GM12878 (cell line): ENCODE results near the gene NHS. TPM values are rescaled to one million over a fixed set of nuclear protein-coding genes. Genes with fewer than 3 reads are reported as not detected.

Source experiments
- ATAC-seq: fragments of 200-7000 bp; cut with Tn5 transposase; 3 replicates; pipeline ENCODE4 v1.9.1; 2020; ENCODE audit warnings: mild to moderate bottlenecking, moderate library complexity
- BruUV-seq: library from RNA; stranded (reverse); fragments of 400-500 nt; replicated peaks from 2 replicates; lab custom pipeline; 2021; lab: Mats Ljungman, UMichigan
- CTCF ChIA-PET: fragments of 300-600 bp; sonication (Branson Sonifier 250); formaldehyde crosslinking; extraction: SDS; loops from one replicate; lab custom pipeline; 2021; ENCODE audit warnings: inconsistent platforms; lab: Yijun Ruan, JAX
- POLR2A ChIA-PET: fragments of 350-600 bp; formaldehyde crosslinking; extraction: SDS; loops from one replicate; lab custom pipeline; 2021; ENCODE audit warnings: inconsistent platforms; lab: Charles Lee
- RAD21 ChIA-PET: fragments of 300-600 bp; sonication (Branson Sonifier 250); formaldehyde crosslinking; loops from one replicate; lab custom pipeline; 2023; ENCODE audit warnings: antibody characterized with exemption; ENCODE audit not compliant: unreplicated experiment; lab: Charles Lee
- SMC1A ChIA-PET: fragments of 300-600 bp; sonication (Branson Sonifier 250); formaldehyde crosslinking; loops from one replicate; lab custom pipeline; 2023; ENCODE audit not compliant: unreplicated experiment, uncharacterized antibody; lab: Charles Lee
- DNase-seq: peaks from one replicate; pipeline ENCODE4 v3.0.0-alpha.2; 2011; ENCODE audit warnings: low read depth, low spot score
- FAIRE-seq: peaks from 3 replicates; lab custom pipeline; 2011; peaks lifted over from hg19 to GRCh38; lab: Jason Lieb, UNC
- H2AFZ ChIP-seq: 2 replicates; pipeline ENCODE4 v1.6.0; 2011; ENCODE audit warnings: low read depth, low read length, control low read depth; ENCODE audit not compliant: control insufficient read depth
- H3K27ac ChIP-seq: 2 replicates; pipeline ENCODE4 v1.5.1; 2011; ENCODE audit warnings: control low read depth; ENCODE audit not compliant: control insufficient read depth, insufficient read depth
- H3K27me3 ChIP-seq, 2 experiments: replicated peaks in 1 of 2; 2 replicates each; pipeline versions ENCODE4 v1.6.0 to v1.6.1; 2011; ENCODE audit warnings: low read length in 1 of 2; ENCODE audit not compliant: control insufficient read depth in 2 of 2, insufficient read depth in 2 of 2
- H3K36me3 ChIP-seq, 2 experiments: 2 replicates each; pipeline ENCODE4 v1.5.1; 2011; ENCODE audit warnings: low read length in 1 of 2; ENCODE audit not compliant: control insufficient read depth in 2 of 2, insufficient read depth in 2 of 2
- H3K4me1 ChIP-seq: 2 replicates; pipeline ENCODE4 v1.6.1; 2011; ENCODE audit warnings: mild to moderate bottlenecking, low read length, moderate library complexity, mixed read lengths; ENCODE audit not compliant: control insufficient read depth, insufficient read depth
- H3K4me2 ChIP-seq: 2 replicates; pipeline ENCODE4 v1.6.0; 2011; ENCODE audit warnings: control low read depth; ENCODE audit not compliant: control insufficient read depth, insufficient read depth
- H3K4me3 ChIP-seq: fragments of 200-600 bp; sonication (generic); 2 replicates; pipeline ENCODE4 v1.5.1; 2016
- H3K79me2 ChIP-seq: 2 replicates; pipeline ENCODE4 v1.6.0; 2011; ENCODE audit warnings: low read length; ENCODE audit not compliant: control insufficient read depth, insufficient read depth
- H3K9ac ChIP-seq: 2 replicates; pipeline ENCODE4 v1.8.0; 2011; ENCODE audit warnings: low read length, control low read depth, mixed read lengths; ENCODE audit not compliant: control insufficient read depth, insufficient read depth
- H3K9me3 ChIP-seq: replicated peaks from 3 replicates; pipeline ENCODE4 v1.5.1; 2011; ENCODE audit warnings: mild to moderate bottlenecking, low read length; ENCODE audit not compliant: control insufficient read depth, insufficient read depth
- H4K20me1 ChIP-seq: 2 replicates; pipeline ENCODE4 v1.6.0; 2011; ENCODE audit not compliant: control insufficient read depth, insufficient read depth
- BHLHE40 ChIP-seq, 2 experiments: fragments of 450-650 bp in 1 of 2; IDR thresholded peaks; 2 replicates each; pipeline ENCODE4 v1.6.1; 2011 to 2017; ENCODE audit warnings: low read depth in 2 of 2, borderline replicate concordance in 1 of 2, improper control_type of control experiment in 1 of 2, low read length in 1 of 2, mild to moderate bottlenecking in 1 of 2
- CREM ChIP-seq: IDR thresholded peaks from 2 replicates; pipeline ENCODE4 v1.6.1; 2014; ENCODE audit warnings: antibody characterized with exemption, low read depth
- KDM1A ChIP-seq: fragments of 200-600 bp; sonication (generic); IDR thresholded peaks from 2 replicates; pipeline ENCODE4 v1.6.1; 2016; ENCODE audit warnings: borderline replicate concordance
- LARP7 ChIP-seq: fragments of 450-650 bp; IDR thresholded peaks from 2 replicates; pipeline ENCODE4 v1.6.1; 2017; ENCODE audit warnings: mild to moderate bottlenecking
- NBN ChIP-seq: fragments of 450-650 bp; IDR thresholded peaks from 2 replicates; pipeline ENCODE4 v1.6.1; 2016
- NR2C1 ChIP-seq: fragments of 450-650 bp; IDR thresholded peaks from 2 replicates; pipeline ENCODE4 v1.6.1; 2017; ENCODE audit warnings: antibody characterized with exemption, mild to moderate bottlenecking, moderate library complexity
- POLR2A ChIP-seq: IDR thresholded peaks from 2 replicates; pipeline ENCODE4 v1.6.1; 2011; ENCODE audit warnings: low read depth, mild to moderate bottlenecking, low read length
- POLR2AphosphoS5 ChIP-seq: IDR thresholded peaks from 2 replicates; pipeline ENCODE4 v1.6.1; 2011; ENCODE audit warnings: mild to moderate bottlenecking, low read length, inconsistent platforms
- RELB ChIP-seq: fragments of 450-650 bp; IDR thresholded peaks from 2 replicates; pipeline ENCODE4 v1.6.1; 2017; ENCODE audit warnings: low read depth, mild to moderate bottlenecking, moderate library complexity
- SMAD5 ChIP-seq: IDR thresholded peaks from 2 replicates; pipeline ENCODE4 v1.6.1; 2016; ENCODE audit warnings: antibody characterized with exemption, low read depth
- SREBF1 ChIP-seq: IDR thresholded peaks from 2 replicates; pipeline ENCODE4 v1.6.1; 2012; ENCODE audit warnings: mild to moderate bottlenecking, low read length
- STAT3 ChIP-seq: IDR thresholded peaks from 2 replicates; pipeline ENCODE4 v1.6.1; 2011; ENCODE audit warnings: low read depth, low read length, improper control_type of control experiment
- YBX1 ChIP-seq: fragments of 450-650 bp; IDR thresholded peaks from 2 replicates; pipeline ENCODE4 v1.6.1; 2016; ENCODE audit warnings: antibody characterized with exemption
- ZNF592 ChIP-seq: fragments of 450-650 bp; IDR thresholded peaks from 2 replicates; pipeline ENCODE4 v1.6.1; 2017; ENCODE audit warnings: mild to moderate bottlenecking, moderate library complexity
- WGBS: methylation state at CpG from one replicate; pipeline ENCODE4 v1.1.6; 2016; ENCODE audit warnings: low lambda C conversion rate; ENCODE audit not compliant: insufficient replicate concordance, insufficient coverage; ENCODE audit errors: missing lambda C conversion rate; 5-methylcytosine and 5-hydroxymethylcytosine counted together
- in situ Hi-C: fragments of 300-500 bp; cut with MboI; formaldehyde crosslinking; loops from 9 replicates; pipeline ENCODE4 v1.14.3; 2018; ENCODE audit warnings: mixed read lengths
- intact Hi-C: fragments of 100-400 bp; cut with micrococcal nuclease; formaldehyde crosslinking; loops from one replicate; pipeline ENCODE4 v1.14.2; 2022; ENCODE audit not compliant: unreplicated experiment
- polyA plus RNA-seq, 11 experiments: library from polyadenylated mRNA; depleted of rRNA in 4 of 11; unstranded in 6 of 11; stranded (reverse) in 5 of 11; fragments of >200 nt; fragmentation: Nextera tagmentation in 4 of 11; fragmentation: Illumina TruSeq in 1 of 11; extraction: Ambion mirVana in 4 of 11; extraction: Trizol in 1 of 11; gene quantifications; 1 replicate in 1 of 11; 2 replicates in 10 of 11; pipeline versions ENCODE4 v1.2.1 to v1.2.3, GENCODE V29; 2011 to 2016; ENCODE audit warnings: inconsistent platforms in 2 of 11, missing spikeins in 2 of 11, low read depth in 1 of 11
- total RNA-seq, 4 experiments: library from RNA; depleted of rRNA in 3 of 4; stranded (reverse); fragments of >200 nt in 3 of 4; fragmentation: Illumina TruSeq in 1 of 4; extraction: Trizol in 1 of 4; gene quantifications; 2 replicates each; pipeline versions ENCODE4 v1.2.1 to v1.2.3, GENCODE V29; 2013 to 2021

The NHS gene
- total and polyA plus RNA-seq, 10 of the 15 experiments (the other 5 are each of a cell fraction or from before 2014, with no cell fraction given), result under 0.01 to 0.07 (median 0.03) TPM; not detected in 7

GRCh38 chrX:17499512-17499911 lies 124.5 kb downstream of the NHS start:
- Histone ChIP-seq H3K9ac (no peak overlapping the region), H3K9me3 (no peaks in the 10 kb centered on the region), H3K79me2 (no peaks in the 10 kb centered on the region), H4K20me1 (no peaks in the 10 kb centered on the region), H2AFZ (no peak overlapping the region), H3K27ac (no peak overlapping the region), H3K4me3 (no peak overlapping the region), H3K36me3 (no peaks in the 10 kb centered on the region), H3K27me3 (no peaks in the 10 kb centered on the region), H3K4me1 (no peaks in the 10 kb centered on the region), H3K4me2 (no peak overlapping the region)
- ChIA-PET SMC1A (no interaction called here), CTCF (no interaction called here), POLR2A (no interaction called here), RAD21 (no interaction called here)
- intact Hi-C loops, result no loop called here
- no TSS peak for BruUV-seq
- 30% methylated on average over 5 of the region's 5 CpGs for WGBS
- ATAC-seq, result no peak
- in situ Hi-C loops, result no loop called here
- FAIRE-seq, result no peak
- DNase-seq, result no peak
- TF ChIP-seq NR2C1, result no peak
- no peak for TF ChIP-seq BHLHE40 (IDR thresholded peaks at IDR 0.05; ENCODE audit: borderline replicate concordance in 1 of 2, low read depth in 2 of 2, low read length in 1 of 2)
- no peak for TF ChIP-seq ZNF592
- TF ChIP-seq NBN, result no peak
- no peak for TF ChIP-seq KDM1A
- no peak for TF ChIP-seq CREM
- no peak for TF ChIP-seq SMAD5
- TF ChIP-seq LARP7, result no peak
- no peak for TF ChIP-seq POLR2A
- TF ChIP-seq YBX1, result no peak
- no peak for TF ChIP-seq POLR2AphosphoS5
- no peak for TF ChIP-seq STAT3
- TF ChIP-seq RELB, result no peak
- TF ChIP-seq SREBF1, result no peak
